Measurements from ENCODE around the gene MFSD1.
"Not testable (repeated sequence)": the region's sequence is repeated elsewhere in the genome, so short reads cannot be mapped to it uniquely, and the experiment has no call there.

MFSD1 gene

GRCh38 chr3:158776531-158776930 lies 25.3 kb upstream of the MFSD1 start:
- DNase-seq, result no peak

GRCh38 chr3:158777161-158777873 lies 24.5 kb upstream of the MFSD1 start:
- no peak for DNase-seq

GRCh38 chr3:158780766-158781165 lies 21.1 kb upstream of the MFSD1 start:
- DNase-seq, result no peak

GRCh38 chr3:158781191-158781590 lies 20.7 kb upstream of the MFSD1 start:
- no peak for DNase-seq

- no peak for DNase-seq
Measured at GRCh38 chr3:158781849-158782248, 20.0 kb upstream of the MFSD1 start.

GRCh38 chr3:158782283-158782989 lies 19.4 kb upstream of the MFSD1 start:
- DNase-seq, result no peak

GRCh38 chr3:158783051-158783450 lies 18.8 kb upstream of the MFSD1 start:
- DNase-seq, result no peak

- DNase-seq, result no peak
Measured at GRCh38 chr3:158785972-158786371, 15.9 kb upstream of the MFSD1 start.

GRCh38 chr3:158788446-158788845 lies 13.4 kb upstream of the MFSD1 start:
- no peak for DNase-seq

GRCh38 chr3:158789592-158789991 lies 12.3 kb upstream of the MFSD1 start:
- no peak for DNase-seq

GRCh38 chr3:158790901-158791589 lies 10.8 kb upstream of the MFSD1 start:
- DNase-seq, result no peak

GRCh38 chr3:158791590-158791920 lies 10.3 kb upstream of the MFSD1 start:
- not testable (repeated sequence) for DNase-seq

- no peak for DNase-seq
Measured at GRCh38 chr3:158792709-158793108, 9.1 kb upstream of the MFSD1 start.

- no peak for DNase-seq
Measured at GRCh38 chr3:158794206-158794605, 7.6 kb upstream of the MFSD1 start.

- DNase-seq, result no peak
Measured at GRCh38 chr3:158794936-158795518, 6.8 kb upstream of the MFSD1 start.

- peak in 1 of 2 experiments; percentile 23 for DNase-seq
Measured at GRCh38 chr3:158801201-158801600, 653 bp upstream of the MFSD1 start.

- DNase-seq, result no peak
Measured at GRCh38 chr3:158802409-158803268, 785 bp downstream of the MFSD1 start.

- DNase-seq, result no peak
Measured at GRCh38 chr3:158804441-158804840, 2.6 kb downstream of the MFSD1 start.

GRCh38 chr3:158808697-158809096 lies 6.8 kb downstream of the MFSD1 start:
- peak; percentile 29 to 35 for DNase-seq

- DNase-seq, result no peak
Measured at GRCh38 chr3:158809642-158810041, 7.8 kb downstream of the MFSD1 start.

- DNase-seq, result no peak
Measured at GRCh38 chr3:158810823-158811724, 9.2 kb downstream of the MFSD1 start.

GRCh38 chr3:158819282-158819681 lies 17.4 kb downstream of the MFSD1 start:
- DNase-seq, result no peak
